Nucleus accumbens (tissue), 56 donors: ENCODE measurements around the gene SULT1C4.
"Not testable (repeated sequence)": the region's sequence is repeated elsewhere in the genome, so short reads cannot be mapped to it uniquely, and the experiment has no call there.

Experiments used
- DNase-seq, 56 donors: peaks; one replicate each; lab custom pipeline; 2025; lab: John Stamatoyannopoulos, UW

Gene SULT1C4

GRCh38 chr2:108412995-108413710, 35.4 kb downstream of the SULT1C4 start:
- no peak for DNase-seq

GRCh38 chr2:108413711-108414095, 35.9 kb downstream of the SULT1C4 start:
- DNase-seq, result no peak

- no peak for DNase-seq
These were observed 36.6 kb downstream of the SULT1C4 start for GRCh38 chr2:108414256-108414876.

GRCh38 chr2:108414945-108415344, 37.2 kb downstream of the SULT1C4 start:
- DNase-seq, result no peak

- no peak for DNase-seq
These were observed 39.5 kb downstream of the SULT1C4 start for GRCh38 chr2:108417254-108417653.

GRCh38 chr2:108418416-108418815, 40.7 kb downstream of the SULT1C4 start:
- DNase-seq, result no peak

DNA sequence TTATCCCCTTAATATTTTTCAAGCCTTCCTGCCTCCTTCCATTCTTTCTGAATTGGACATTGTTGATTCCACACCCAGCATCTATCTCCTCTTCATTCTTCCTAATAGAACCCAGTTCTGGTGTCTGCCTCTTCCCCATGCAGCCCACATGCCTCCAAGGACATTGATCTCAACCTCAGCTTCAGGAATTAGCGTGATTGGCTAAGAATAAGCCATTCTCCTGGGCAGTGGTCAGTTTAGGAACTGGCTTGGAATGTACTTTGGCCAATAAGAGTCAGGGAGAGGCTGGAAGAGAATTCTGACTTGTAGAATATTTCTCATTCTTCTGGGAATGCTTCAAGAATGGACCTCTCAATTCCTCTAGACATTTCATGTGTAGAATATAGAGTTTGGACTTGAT, 45.3 kb downstream of the SULT1C4 start:
- DNase-seq, result no peak

DNA sequence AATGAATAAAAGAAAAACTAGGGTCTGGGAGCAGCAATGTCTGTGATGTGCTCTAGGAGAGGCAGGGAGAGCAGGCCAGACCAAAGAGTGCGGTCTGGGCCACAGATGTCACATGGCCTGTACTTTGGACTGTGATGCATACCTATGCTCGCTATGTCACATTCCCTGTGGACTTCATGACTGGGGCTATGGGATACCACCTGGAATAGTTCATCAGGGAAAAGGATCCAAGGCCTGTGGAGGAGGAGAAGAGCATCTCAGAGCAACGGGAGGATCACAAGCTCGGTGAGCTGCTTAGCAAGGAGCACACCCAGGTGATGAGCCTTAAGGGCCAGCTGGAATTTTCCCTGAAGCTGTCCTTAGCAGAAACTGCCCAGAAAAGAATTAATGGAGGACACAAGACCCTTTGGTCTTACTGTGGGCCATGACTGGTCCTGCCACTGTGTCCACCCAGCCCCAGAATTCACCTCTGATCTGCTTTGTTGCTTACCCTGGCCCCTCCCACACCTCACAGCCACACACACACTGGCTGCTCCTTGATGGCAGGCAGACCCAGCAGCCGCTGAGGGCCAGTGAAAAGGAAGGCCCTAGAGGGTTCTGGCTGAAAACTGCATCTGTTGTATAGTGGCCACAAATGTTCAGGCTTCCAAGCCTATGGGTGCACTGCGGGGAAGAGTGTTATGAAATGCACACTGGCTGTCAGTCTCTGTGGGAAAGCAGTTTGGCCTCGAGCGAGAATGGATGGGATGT, 45.9 kb downstream of the SULT1C4 start:
- no peak for DNase-seq

DNA sequence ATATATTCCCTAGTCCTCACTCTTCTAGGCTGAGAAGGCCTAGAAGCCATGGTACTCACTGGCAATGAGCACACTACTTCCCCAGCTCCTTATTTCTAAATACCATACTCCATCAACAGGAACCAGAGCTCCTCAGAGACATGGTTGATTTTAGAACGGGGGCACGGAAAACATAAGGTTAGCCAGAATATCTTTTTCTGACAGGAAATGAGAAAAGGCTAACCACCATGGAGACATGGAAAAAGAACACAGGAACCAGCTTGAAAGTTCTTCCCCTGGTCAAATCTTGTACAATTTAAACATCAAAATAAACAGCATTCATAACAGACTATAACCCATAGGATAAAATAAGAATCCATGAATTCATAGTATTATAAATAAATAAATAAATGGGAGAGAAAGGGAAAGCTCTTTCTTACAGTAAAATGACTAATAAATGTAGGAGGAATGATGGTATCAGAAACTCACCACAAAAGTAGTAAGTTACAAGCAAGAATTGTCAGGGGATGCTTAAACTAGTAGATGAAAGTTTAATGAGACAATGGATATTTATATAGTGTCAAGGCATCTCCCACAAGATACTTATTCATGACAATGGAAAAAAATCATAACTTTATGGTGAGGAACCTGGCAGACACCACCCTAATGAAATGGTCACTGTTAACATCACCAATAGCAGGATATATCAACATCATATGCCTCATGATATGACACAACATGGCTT, 50.7 kb downstream of the SULT1C4 start:
- DNase-seq, result no peak

- not testable (repeated sequence) for DNase-seq
These were observed 57.8 kb downstream of the SULT1C4 start for GRCh38 chr2:108435578-108435977.

DNA sequence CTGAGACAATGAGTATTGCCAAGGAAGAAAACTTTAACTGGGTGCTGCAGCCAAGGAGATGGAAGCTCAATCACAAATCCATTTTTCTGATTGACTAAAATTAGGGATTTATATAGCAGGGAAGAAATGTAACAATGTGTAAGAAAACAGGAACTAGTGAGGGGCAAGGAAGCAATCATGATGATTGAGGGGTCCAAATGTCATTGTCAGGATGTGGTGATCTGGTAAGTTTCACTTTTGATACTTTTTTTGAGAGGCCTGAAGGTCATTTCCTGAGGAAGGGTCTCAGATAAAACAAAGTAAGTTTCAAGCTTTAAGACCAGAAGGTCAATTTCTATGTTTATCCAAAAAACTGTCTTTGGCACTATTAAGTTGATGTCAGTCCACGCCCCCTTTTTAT, 59.2 kb downstream of the SULT1C4 start:
- no peak for DNase-seq
